Ishikawa (cell line): ENCODE data around the gene MLLT1.

Experiments
- CEBPB ChIP-seq: IDR thresholded peaks from 2 replicates; pipeline ENCODE4 v1.6.1; 2012
- CREB1 ChIP-seq: IDR thresholded peaks from 2 replicates; pipeline ENCODE4 v1.6.1; 2012; ENCODE audit warnings: low read depth
- EGR1 ChIP-seq: IDR thresholded peaks from 2 replicates; pipeline ENCODE4 v1.6.1; 2012
- EP300 ChIP-seq: IDR thresholded peaks from 2 replicates; pipeline ENCODE4 v1.6.1; 2012; ENCODE audit warnings: borderline replicate concordance
- FOXM1 ChIP-seq: IDR thresholded peaks from 2 replicates; pipeline ENCODE4 v1.6.1; 2012; ENCODE audit warnings: low read depth, borderline replicate concordance
- NFIC ChIP-seq: IDR thresholded peaks from 2 replicates; pipeline ENCODE4 v1.6.1; 2012
- RAD21 ChIP-seq: IDR thresholded peaks from 2 replicates; pipeline ENCODE4 v1.6.1; 2012; ENCODE audit warnings: low read depth
- TAF1 ChIP-seq: IDR thresholded peaks from 2 replicates; pipeline ENCODE4 v1.6.1; 2012; ENCODE audit warnings: low read depth, mild to moderate bottlenecking
- TCF12 ChIP-seq: IDR thresholded peaks from 2 replicates; pipeline ENCODE4 v1.6.1; 2012; ENCODE audit warnings: low read depth
- YY1 ChIP-seq: IDR thresholded peaks from 2 replicates; pipeline ENCODE4 v1.6.1; 2012; ENCODE audit warnings: low read depth
- ZBTB7A ChIP-seq: IDR thresholded peaks from 2 replicates; pipeline ENCODE4 v1.6.1; 2012; ENCODE audit warnings: low read depth
- TF ChIP-seq, protein P1 (sequence below): IDR thresholded peaks from 2 replicates; pipeline ENCODE4 v1.6.1; 2012
- TF ChIP-seq, protein P2 (sequence below): IDR thresholded peaks from 2 replicates; pipeline ENCODE4 v1.6.1; 2012; ENCODE audit warnings: low read depth, mild to moderate bottlenecking
- TF ChIP-seq, protein P3 (sequence below): IDR thresholded peaks from 2 replicates; pipeline ENCODE4 v1.6.1; 2012

DNA sequence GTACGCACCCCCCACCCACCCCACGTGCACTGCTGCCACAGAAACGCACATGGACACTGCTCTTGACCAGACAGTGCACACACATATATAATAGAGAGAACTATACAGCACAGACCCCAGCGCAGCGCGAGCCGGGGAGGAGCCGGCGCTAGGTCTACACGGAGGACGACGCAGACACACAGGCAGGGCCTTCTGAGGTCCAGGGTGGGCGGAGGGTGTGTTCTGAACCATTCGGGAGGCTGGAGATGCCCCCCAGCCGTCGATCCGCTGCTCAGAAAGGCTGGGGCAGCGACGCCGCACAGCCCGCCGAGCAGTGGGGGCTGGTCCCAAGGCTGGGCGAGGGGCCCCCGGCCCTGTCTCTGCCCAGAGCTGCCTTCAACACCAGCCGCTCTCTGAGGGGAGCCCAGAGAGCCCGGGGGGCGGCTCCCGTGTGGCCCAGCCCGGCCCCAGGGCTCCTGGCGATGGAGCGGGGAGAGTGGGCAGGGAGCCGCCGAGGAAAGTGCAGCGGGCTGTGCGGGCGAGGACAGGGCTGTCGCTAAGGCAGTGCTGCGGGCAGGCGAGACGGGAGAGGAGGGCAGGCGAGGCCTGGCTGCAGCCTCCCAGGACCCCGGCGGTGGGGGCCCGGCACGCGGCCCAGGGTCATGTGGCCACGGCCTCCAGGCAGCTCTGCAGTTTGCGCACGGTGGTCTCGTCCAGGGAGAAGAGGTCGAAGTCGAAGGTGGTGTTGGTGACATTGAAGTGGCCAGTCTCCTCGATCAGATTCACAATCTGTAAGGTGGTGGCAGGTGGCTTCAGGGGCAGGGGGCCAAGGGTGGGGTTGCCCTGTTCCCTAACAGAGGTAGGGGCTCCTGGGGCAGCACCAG lies 67.1 kb downstream of the MLLT1 start:
- TF ChIP-seq CREB1 (no peak), ZBTB7A (no peak), YY1 (no peak), EP300 (no peak), RAD21 (no peak), TAF1 (no peak), NFIC (no peak), TCF12 (no peak), FOXM1 (no peak), CEBPB (no peak), EGR1 (no peak)
- TF ChIP-seq, protein P1, sequence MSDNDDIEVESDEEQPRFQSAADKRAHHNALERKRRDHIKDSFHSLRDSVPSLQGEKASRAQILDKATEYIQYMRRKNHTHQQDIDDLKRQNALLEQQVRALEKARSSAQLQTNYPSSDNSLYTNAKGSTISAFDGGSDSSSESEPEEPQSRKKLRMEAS = no peak
- TF ChIP-seq, protein P2, sequence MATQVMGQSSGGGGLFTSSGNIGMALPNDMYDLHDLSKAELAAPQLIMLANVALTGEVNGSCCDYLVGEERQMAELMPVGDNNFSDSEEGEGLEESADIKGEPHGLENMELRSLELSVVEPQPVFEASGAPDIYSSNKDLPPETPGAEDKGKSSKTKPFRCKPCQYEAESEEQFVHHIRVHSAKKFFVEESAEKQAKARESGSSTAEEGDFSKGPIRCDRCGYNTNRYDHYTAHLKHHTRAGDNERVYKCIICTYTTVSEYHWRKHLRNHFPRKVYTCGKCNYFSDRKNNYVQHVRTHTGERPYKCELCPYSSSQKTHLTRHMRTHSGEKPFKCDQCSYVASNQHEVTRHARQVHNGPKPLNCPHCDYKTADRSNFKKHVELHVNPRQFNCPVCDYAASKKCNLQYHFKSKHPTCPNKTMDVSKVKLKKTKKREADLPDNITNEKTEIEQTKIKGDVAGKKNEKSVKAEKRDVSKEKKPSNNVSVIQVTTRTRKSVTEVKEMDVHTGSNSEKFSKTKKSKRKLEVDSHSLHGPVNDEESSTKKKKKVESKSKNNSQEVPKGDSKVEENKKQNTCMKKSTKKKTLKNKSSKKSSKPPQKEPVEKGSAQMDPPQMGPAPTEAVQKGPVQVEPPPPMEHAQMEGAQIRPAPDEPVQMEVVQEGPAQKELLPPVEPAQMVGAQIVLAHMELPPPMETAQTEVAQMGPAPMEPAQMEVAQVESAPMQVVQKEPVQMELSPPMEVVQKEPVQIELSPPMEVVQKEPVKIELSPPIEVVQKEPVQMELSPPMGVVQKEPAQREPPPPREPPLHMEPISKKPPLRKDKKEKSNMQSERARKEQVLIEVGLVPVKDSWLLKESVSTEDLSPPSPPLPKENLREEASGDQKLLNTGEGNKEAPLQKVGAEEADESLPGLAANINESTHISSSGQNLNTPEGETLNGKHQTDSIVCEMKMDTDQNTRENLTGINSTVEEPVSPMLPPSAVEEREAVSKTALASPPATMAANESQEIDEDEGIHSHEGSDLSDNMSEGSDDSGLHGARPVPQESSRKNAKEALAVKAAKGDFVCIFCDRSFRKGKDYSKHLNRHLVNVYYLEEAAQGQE = no peak
- TF ChIP-seq, protein P3, sequence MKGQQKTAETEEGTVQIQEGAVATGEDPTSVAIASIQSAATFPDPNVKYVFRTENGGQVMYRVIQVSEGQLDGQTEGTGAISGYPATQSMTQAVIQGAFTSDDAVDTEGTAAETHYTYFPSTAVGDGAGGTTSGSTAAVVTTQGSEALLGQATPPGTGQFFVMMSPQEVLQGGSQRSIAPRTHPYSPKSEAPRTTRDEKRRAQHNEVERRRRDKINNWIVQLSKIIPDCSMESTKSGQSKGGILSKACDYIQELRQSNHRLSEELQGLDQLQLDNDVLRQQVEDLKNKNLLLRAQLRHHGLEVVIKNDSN = no peak
